ENCODE results near the gene DOCK9. TPM values are rescaled to one million over a fixed set of nuclear protein-coding genes. Genes with fewer than 3 reads are reported as not detected.

DOCK9 gene
- total RNA-seq, 1 donor from 2014 or later: 99.8 TPM

- intact Hi-C loops (cut with micrococcal nuclease): no loop called here
Measured at GRCh38 chr13:98854448-98854847, 123.4 kb downstream of the DOCK9 start.

- intact Hi-C loops (cut with micrococcal nuclease): no loop called here
Measured at GRCh38 chr13:98853771-98854221, 124.1 kb downstream of the DOCK9 start.

DNA sequence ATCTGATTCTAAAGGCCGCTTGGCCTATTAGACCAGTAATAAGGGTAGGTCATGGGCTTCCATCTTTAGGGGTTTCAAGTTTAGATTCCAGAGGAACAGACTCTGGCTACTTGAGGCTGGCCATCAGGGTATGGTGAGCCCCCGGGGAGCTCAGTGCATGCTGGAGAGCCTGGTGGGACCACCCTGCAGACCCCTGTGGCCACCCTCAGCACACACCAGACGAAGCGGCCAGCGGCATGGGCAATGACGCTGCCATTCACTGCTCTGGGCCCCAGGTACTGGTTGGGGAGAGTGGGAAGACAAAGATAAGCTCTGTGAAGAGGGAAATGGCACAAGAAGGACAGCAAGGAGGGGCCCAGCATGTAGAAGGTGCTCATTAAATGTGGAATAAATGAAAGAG lies 126.6 kb downstream of the DOCK9 start:
- intact Hi-C loops (cut with micrococcal nuclease): no loop called here

DNA sequence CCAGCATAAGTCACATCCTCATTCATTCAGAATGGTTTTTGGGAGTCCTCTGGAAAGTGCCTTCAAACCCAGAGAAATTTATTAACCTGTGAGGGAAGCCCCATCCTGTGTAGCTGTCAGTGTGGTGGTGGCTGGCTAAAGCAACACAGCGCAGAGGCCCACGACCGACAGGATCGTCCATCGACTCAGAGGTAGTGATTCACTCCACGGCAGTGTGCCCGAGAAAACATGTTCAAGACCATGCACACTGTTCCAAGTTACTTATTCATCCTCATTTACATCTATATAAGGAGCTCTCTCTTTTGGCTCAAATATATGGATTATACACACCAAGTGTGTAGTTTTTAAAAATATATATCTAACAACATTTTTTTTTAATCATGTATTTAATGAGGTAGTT lies 129.1 kb downstream of the DOCK9 start:
- intact Hi-C loops (cut with micrococcal nuclease): loop anchor here (10.0 kb wide), 1 partner anchor 404 kb away; no protein-coding TSS in a partner anchor

DNA sequence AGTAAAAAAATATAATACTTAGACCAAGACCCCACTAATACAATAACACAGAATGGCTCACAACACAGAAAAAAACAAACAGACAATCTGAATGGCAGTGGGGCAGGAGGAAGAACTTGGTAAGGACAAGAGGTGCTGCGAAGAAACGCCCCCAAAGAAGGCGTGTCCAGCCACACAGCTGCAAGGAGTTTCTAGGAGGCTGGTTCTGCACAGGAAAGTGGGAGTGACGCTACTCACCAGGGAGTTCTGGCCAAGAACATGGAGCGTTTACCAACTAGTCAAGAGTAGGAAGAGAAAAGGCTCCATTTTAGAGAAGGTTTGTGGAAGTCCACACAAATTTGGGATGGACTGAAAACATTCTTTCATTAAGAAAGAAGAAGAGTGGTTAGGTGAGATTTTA lies 130.1 kb downstream of the DOCK9 start:
- intact Hi-C loops (cut with micrococcal nuclease): loop anchor here (10.0 kb wide), 1 partner anchor 403 kb away; no protein-coding TSS in a partner anchor

GRCh38 chr13:98846986-98847385 lies 130.9 kb downstream of the DOCK9 start:
- intact Hi-C loops (cut with micrococcal nuclease): loop anchor here (10.0 kb wide), 1 partner anchor 402 kb away; no protein-coding TSS in a partner anchor

GRCh38 chr13:98846521-98846920 lies 131.3 kb downstream of the DOCK9 start:
- intact Hi-C loops (cut with micrococcal nuclease): loop anchor here (10.0 kb wide), 1 partner anchor 402 kb away; no protein-coding TSS in a partner anchor

DNA sequence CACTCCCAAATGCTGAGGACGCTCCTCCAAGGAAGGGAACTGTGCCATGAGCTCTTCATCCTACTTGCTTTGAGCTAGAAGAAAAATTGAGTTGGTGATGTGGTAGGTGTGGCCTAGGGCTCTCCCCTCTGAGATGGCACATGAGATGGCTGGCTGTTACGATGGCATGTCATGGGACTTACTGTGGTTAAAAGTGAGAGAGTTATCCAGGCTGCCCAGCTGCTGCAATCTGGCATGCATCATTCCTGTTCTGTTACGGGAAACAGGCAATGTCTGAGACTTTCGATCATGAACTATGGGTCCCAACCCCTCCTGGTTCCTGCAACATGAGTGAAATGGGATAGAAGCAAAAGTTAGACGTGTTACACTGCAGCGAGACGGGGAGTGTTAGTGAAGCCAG lies 132.1 kb downstream of the DOCK9 start:
- intact Hi-C loops (cut with micrococcal nuclease): loop anchor here (10.0 kb wide), 1 partner anchor 401 kb away; no protein-coding TSS in a partner anchor

GRCh38 chr13:98844021-98844420 lies 133.8 kb downstream of the DOCK9 start:
- intact Hi-C loops (cut with micrococcal nuclease): loop anchor here (5.0 to 10.0 kb wide), 2 partner anchors 188 to 399 kb away; no protein-coding TSS in a partner anchor

GRCh38 chr13:98843482-98843877 lies 134.4 kb downstream of the DOCK9 start:
- intact Hi-C loops (cut with micrococcal nuclease): loop anchor here (1.0 to 10.0 kb wide), 3 partner anchors 170 to 399 kb away; no protein-coding TSS in a partner anchor

DNA sequence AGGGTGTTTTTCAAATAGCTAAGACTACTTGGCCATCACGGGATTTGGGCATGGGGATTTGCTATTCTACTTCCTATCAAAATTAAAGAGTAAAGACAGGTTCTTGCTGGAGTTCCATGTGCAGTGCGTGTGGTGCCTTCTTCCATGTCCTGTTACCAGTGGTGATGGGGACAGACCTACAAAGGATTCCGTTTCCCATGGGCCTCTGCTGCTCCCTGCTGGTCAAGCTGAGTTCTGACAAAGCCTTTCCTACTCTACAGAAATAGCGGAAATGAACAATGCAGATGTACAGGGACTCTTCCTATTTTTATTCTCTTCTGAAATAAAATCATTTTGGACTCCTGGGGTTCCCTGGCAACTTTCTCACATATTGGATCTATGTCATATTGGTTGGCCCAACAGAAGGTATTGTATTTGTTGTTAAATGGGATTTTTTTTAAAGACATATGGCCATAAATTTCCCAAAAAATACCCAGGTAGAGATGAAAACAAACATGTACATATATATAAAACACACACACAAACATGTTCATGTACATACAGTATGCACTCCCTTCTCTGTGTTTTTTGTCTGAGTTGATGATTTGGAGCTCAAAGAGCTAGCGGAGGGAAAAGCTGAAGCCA lies 134.9 kb downstream of the DOCK9 start:
- intact Hi-C loops (cut with micrococcal nuclease): loop anchor here (1.0 to 10.0 kb wide), 3 partner anchors 170 to 398 kb away; no protein-coding TSS in a partner anchor

DNA sequence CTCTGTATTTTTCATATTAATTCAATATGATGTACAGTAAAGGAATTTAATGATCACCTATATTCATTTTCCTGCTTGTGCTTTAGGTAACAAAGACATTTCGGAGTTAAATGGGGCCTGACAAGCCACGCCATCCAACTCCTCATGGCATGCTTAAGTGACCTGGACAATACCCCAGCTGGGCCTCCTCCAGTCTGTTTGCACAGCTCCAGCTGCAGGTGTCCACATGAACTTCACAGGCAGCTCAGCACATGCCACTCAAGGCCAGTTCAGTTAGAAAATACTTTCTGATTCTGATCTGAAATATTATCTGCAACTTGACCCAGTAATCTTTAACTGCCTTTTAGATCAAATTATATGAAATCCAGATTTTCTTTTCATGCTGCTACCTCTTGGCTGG lies 135.8 kb downstream of the DOCK9 start:
- intact Hi-C loops (cut with micrococcal nuclease): loop anchor here (5.0 to 10.0 kb wide), 2 partner anchors 190 to 397 kb away; no protein-coding TSS in a partner anchor

DNA sequence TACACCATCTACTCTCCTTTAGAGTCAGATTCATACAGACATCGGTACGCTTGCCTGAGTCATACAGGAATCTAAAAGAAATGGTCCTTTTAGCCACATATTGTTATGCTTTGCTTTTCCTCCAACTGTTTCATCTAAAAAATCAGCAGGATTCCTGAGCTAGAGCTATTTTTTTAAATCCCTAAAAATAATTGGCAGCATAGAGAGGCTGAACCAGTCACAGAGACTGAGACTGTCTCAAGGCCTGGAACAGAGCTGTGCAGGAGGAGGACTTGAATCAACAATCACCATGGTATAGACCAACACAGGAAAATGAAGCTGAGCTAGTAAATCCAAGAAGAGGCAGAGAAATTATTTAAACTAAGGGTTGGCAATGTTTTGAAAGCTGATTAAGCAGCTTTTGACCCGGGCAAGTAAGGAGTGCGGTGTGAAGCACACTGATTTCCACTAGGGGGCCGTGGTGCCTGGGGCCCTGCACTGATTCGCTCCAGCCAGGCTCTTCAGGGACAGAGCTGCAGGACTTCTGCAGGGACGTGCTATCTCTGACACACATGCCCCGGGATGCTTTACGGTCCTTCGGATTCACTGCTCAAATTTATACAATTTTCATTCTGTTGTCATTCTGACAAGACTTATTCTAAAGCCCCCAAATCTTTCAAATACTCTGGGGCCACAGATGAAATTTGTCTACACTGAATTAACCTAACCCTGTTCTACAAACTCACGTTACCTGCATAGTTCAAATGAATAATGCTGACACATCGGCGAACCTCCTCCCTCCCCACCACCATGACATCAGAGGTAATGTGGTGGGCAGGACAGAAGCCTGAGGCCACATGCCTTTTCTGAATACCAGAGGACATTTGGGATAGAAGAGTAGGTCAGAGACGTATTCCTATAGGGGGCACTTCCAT lies 137.8 kb downstream of the DOCK9 start:
- intact Hi-C loops (cut with micrococcal nuclease): loop anchor here (5.0 to 10.0 kb wide), 2 partner anchors 192 to 395 kb away; no protein-coding TSS in a partner anchor

DNA sequence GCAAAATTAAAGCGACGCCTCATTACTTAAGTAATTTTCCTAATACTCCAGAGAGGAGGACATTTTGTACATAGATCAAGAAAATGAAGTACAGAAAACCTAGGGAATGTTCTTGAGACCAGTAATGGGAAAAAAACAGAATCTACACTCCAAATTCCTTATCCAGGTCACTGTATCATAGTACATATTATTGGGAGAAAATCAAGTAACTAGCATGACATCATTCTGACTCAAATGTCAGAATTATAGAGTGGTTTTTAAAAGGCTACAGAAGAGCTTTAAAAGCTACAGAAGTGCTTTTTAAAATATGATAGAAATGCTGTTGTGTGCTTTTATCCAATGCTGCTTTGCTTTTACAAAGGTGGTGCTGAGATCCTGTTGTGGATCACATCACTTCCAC lies 139.1 kb downstream of the DOCK9 start:
- intact Hi-C loops (cut with micrococcal nuclease): no loop called here

GRCh38 chr13:98837896-98838295 lies 140.0 kb downstream of the DOCK9 start:
- intact Hi-C loops (cut with micrococcal nuclease): no loop called here

DNA sequence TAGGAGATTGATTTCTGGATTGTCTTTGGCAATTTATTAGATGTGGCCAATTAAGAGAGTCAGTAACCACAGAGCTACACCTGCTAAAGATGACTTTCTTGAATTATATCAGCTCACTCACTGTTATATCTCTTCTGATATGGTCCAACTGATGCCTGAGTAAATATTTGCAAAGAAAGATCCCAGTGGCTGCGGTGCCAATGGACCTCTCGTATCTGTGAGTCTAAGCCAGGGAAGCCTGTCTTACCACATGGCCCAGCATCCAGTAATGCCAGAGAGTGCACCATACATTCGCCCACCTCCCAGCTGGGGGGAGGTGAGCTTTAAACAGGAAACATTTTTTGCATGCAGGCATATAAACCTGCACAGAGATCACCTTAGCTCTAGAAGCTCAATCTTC lies 142.7 kb downstream of the DOCK9 start:
- intact Hi-C loops (cut with micrococcal nuclease): no loop called here

GRCh38 chr13:98834254-98834960 lies 143.5 kb downstream of the DOCK9 start:
- intact Hi-C loops (cut with micrococcal nuclease): no loop called here

DNA sequence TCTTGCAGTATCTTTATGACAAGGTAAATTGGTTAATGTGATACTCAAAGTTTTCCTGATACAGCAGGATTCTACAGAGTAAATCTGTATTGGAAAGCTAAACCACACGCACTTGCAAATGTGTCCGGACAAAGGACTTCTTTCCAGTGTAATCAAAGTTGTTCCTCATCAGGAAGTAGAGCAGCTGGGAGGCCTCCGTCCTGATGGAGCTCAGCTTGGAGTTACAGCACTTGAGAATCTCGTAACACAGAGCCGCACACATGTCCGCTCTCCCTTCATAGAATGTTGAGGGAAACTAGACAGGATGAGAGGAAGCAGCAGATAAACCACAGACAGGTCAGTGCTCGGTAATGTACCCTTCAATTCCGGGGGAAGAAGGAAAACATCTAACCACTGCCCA lies 146.6 kb downstream of the DOCK9 start:
- intact Hi-C loops (cut with micrococcal nuclease): no loop called here

DNA sequence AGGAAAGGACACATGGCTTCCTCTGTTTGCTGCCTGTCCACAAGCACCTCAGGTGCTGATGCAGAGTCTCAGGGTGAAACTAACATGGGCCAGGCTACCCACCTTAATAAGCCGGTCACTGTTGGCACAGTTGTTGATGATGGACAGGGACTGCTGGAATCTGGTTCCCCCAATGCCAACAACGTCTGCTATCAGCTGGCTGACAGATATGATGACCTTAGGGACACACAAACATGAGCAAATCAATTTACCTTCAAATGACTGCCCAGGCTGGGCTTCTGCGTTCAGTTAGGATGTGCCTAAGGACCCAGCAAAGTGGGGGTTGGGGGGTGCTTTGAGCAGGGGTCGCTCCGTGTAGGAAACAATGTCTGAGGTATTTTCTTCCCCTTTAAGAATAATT lies 148.3 kb downstream of the DOCK9 start:
- intact Hi-C loops (cut with micrococcal nuclease): no loop called here

DNA sequence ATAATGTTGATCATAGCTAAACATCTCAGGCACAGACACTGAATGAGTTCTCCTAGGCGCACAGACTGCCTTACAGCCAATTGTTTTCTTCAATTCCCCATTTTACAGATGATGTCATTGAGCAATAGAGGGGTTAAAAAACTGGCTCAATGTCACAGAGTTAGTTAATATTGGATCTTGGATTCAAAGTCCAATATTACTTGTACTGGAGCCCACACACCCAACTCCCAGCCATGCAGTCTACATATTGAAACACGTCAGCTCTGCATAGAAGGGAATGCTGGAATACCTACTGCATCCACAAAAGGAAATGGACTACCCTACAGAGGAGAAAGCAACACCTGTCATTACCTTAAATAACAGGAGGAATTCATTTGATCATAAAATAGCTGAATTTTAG lies 149.2 kb downstream of the DOCK9 start:
- intact Hi-C loops (cut with micrococcal nuclease): no loop called here

- intact Hi-C loops (cut with micrococcal nuclease): no loop called here
Measured at GRCh38 chr13:98827449-98827848, 150.4 kb downstream of the DOCK9 start.
